Ovary (tissue), 3 donors: ENCODE data around the gene EYS.

Source experiments
- POLR2A ChIP-seq: fragments of 450-650 bp; IDR thresholded peaks from one replicate; pipeline ENCODE4 v1.6.1; 2017; ENCODE audit warnings: antibody characterized with exemption, mild to moderate bottlenecking, moderate library complexity
- TF ChIP-seq, protein P1 (sequence below), 3 donors: fragments of 450-650 bp in 2 of 3; fragments of 200-600 bp in 1 of 3; IDR thresholded peaks; one replicate each; pipeline versions ENCODE4 v1.5.1 to v1.8.0; 2016 to 2022; ENCODE audit warnings: antibody characterized with exemption in 3 of 3, mild to moderate bottlenecking in 1 of 3
- donor health status: DM: no; HTN: no; CAD: no.

- no peak for TF ChIP-seq POLR2A
- TF ChIP-seq, protein P1, sequence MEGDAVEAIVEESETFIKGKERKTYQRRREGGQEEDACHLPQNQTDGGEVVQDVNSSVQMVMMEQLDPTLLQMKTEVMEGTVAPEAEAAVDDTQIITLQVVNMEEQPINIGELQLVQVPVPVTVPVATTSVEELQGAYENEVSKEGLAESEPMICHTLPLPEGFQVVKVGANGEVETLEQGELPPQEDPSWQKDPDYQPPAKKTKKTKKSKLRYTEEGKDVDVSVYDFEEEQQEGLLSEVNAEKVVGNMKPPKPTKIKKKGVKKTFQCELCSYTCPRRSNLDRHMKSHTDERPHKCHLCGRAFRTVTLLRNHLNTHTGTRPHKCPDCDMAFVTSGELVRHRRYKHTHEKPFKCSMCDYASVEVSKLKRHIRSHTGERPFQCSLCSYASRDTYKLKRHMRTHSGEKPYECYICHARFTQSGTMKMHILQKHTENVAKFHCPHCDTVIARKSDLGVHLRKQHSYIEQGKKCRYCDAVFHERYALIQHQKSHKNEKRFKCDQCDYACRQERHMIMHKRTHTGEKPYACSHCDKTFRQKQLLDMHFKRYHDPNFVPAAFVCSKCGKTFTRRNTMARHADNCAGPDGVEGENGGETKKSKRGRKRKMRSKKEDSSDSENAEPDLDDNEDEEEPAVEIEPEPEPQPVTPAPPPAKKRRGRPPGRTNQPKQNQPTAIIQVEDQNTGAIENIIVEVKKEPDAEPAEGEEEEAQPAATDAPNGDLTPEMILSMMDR (IDR thresholded peaks at IDR 0.05): no peak
These were observed 1063.0 kb downstream of the EYS start for GRCh38 chr6:64644024-64644423.
